OCI-LY3 (cell line): ENCODE measurements around the gene CKAP5.

Experiments
- EZH2phosphoT487 ChIP-seq: fragments of 200-600 bp; shearing (Covaris generic); IDR thresholded peaks from 2 replicates; pipeline ENCODE4 v1.6.1; 2018; ENCODE audit warnings: antibody characterized with exemption, mixed run types, low read depth
- TF ChIP-seq, protein P1 (sequence below): fragments of 200-600, 300-600 bp; sonication (generic); IDR thresholded peaks from 2 replicates; pipeline ENCODE4 v1.5.1; 2014; ENCODE audit warnings: antibody characterized with exemption, low read length, low read depth

DNA sequence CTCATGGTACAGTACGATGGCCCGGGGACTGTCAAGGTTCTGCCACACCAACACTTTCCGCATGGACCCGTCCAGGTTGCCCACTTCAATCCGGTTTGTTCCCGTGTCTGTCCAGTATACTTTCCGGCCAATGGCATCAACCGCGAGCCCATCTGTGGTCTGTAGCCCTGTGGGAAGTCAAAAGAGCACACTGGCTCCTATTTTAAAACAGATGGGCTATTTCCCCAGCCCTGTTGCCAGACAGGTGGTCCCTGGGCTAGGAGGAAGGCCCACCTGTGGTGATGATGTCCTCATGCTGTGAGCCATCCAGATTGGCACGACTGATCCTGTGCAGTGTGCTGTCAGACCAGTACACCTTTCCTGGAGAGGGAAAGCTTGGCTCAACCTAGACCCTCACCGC is 30.4 kb upstream of the CKAP5 start:
- TF ChIP-seq, protein P1, sequence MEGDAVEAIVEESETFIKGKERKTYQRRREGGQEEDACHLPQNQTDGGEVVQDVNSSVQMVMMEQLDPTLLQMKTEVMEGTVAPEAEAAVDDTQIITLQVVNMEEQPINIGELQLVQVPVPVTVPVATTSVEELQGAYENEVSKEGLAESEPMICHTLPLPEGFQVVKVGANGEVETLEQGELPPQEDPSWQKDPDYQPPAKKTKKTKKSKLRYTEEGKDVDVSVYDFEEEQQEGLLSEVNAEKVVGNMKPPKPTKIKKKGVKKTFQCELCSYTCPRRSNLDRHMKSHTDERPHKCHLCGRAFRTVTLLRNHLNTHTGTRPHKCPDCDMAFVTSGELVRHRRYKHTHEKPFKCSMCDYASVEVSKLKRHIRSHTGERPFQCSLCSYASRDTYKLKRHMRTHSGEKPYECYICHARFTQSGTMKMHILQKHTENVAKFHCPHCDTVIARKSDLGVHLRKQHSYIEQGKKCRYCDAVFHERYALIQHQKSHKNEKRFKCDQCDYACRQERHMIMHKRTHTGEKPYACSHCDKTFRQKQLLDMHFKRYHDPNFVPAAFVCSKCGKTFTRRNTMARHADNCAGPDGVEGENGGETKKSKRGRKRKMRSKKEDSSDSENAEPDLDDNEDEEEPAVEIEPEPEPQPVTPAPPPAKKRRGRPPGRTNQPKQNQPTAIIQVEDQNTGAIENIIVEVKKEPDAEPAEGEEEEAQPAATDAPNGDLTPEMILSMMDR = no peak
- no peak for TF ChIP-seq EZH2phosphoT487
